GM18873 (cell line): Measurements from ENCODE around the gene GAGE13.
"Not testable (repeated sequence)": the region's sequence is repeated elsewhere in the genome, so short reads cannot be mapped to it uniquely, and the experiment has no call there.

Source experiments
- ATAC-seq: cut with Tn5 transposase; IDR thresholded peaks from one replicate; pipeline ENCODE4 v1.9.1; 2021; ENCODE audit warnings: mild to moderate bottlenecking, moderate library complexity, moderate number of reproducible peaks; ENCODE audit not compliant: unreplicated experiment, low FRiP score

The GAGE13 gene

DNA sequence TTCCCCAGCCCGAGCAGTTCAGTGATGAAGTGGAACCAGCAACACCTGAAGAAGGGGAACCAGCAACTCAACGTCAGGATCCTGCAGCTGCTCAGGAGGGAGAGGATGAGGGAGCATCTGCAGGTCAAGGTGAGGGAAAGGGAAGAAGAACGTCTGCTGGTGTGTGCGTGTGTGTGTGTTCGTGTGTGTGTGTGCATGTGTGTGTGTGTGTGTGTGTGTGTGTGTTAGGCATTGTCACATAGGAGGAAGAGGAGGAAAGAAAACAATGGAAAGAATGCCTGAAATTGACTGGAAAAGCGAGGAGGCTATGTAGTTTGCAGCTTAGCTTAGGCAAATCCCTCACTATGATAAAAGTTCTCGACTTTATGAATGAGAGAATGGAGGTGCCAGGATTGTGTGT is 7.6 kb upstream of the GAGE13 start:
- not testable (repeated sequence) for ATAC-seq

GRCh38 chrX:49330421-49330820 is 961 bp upstream of the GAGE13 start:
- ATAC-seq, result not testable (repeated sequence)

DNA sequence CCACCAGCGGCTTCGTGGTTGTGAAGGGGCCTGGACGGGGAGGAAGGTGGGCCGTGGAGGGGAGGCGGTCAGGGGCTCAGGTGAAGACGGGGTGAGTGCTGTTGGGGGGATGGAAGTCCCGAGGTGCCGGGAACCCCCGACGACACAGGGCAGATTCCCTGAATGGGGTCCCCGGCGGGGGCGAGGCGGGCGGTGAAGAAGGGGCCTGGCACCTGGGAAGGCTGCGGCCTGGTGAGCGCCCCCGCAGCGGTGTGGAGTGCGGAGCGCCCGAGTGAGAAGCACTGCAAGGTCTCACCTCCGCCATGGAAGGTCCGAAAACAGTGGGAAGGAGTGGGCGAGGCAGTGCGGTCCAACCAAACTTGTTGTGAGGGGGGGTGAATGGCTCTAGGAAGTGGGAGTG is 459 bp downstream of the GAGE13 start:
- not testable (repeated sequence) for ATAC-seq

GRCh38 chrX:49341449-49341848 is 10.1 kb downstream of the GAGE13 start:
- ATAC-seq, result not testable (repeated sequence)

DNA sequence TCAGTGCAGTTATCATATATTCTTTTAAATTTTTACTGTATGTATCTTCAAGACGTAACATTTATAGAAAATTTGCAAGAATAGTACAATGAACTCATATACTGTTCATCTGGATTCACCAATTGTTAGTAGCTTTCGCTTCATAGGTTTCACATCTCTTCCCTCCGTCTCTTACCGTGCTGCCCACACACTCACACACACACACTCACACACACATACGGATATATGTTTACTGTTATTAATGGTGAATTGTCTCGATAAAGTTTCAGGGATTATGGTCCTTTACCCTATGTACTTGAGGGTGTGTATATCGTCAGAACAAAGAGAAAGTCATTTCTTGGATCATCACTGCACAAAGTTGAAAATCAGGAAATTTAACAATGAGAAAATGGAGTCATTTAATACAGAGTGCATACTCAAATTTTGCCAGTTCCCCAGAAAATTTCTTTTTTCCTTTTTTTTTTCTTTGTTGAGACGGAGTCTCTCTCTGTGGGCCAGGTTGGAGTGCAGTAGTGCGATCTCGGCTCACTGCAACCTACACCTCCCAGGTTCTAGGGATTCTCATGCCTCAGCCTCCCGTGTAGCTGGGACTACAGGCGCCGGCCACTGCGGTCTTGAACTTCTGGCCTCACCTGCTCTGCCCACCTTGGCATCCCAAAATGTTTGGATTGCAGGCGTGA is 13.3 kb downstream of the GAGE13 start:
- ATAC-seq, result not testable (repeated sequence)

DNA sequence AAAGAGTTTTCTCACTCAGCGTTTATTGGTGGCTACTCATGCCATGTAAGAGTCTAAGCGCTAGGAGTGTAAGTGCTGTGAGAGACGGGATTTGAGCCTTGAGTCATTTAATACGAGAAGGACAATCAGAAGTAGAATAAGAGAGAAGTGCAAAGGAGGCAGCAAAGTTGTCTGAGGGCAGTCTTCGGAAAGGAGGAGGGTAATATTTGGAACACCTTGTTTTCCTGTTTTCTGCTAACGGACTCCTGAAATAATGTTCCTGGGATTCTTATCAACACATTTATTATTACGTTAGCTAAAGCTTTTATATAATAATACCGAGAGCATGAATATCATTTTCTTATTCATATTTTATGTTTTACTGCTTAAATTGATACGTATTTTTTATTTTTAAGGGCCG is 14.0 kb downstream of the GAGE13 start:
- not testable (repeated sequence) for ATAC-seq

GRCh38 chrX:49346150-49346549 is 14.8 kb downstream of the GAGE13 start:
- not testable (repeated sequence) for ATAC-seq
